DOHH2 (cell line): Measurements from ENCODE around the gene C6orf89.

Source experiments
- H3F3A ChIP-seq: fragments of 200-600 bp; sonication (generic), shearing (Covaris generic); 2 replicates; pipeline ENCODE4 v1.6.0; 2016; ENCODE audit warnings: antibody characterized with exemption, mild to moderate bottlenecking; ENCODE audit not compliant: control insufficient read depth, insufficient read depth
- H3K27ac ChIP-seq: fragments of 200-600 bp; sonication (generic); 2 replicates; pipeline ENCODE4 v1.5.1; 2014; ENCODE audit warnings: low read depth, mild to moderate bottlenecking, low read length, moderate library complexity
- H3K27me3 ChIP-seq: fragments of 200-600 bp; sonication (generic); 2 replicates; pipeline ENCODE4 v1.6.1; 2014; ENCODE audit warnings: mild to moderate bottlenecking, low read length, mixed read lengths; ENCODE audit not compliant: control insufficient read depth
- H3K36me3 ChIP-seq: fragments of 200-600 bp; sonication (generic); 2 replicates; pipeline ENCODE4 v1.6.1; 2014; ENCODE audit warnings: mild to moderate bottlenecking, low read length, moderate library complexity, mixed read lengths; ENCODE audit not compliant: control insufficient read depth
- H3K4me1 ChIP-seq: fragments of 200-600 bp; sonication (generic); 2 replicates; pipeline ENCODE4 v1.6.1; 2014; ENCODE audit warnings: mild to moderate bottlenecking, low read length, mixed read lengths; ENCODE audit not compliant: control insufficient read depth
- H3K4me2 ChIP-seq: fragments of 200-600 bp; sonication (generic); 2 replicates; pipeline ENCODE4 v1.6.0; 2014; ENCODE audit warnings: mild to moderate bottlenecking, low read length, moderate library complexity
- H3K4me3 ChIP-seq: fragments of 200-600 bp; sonication (generic); 2 replicates; pipeline ENCODE4 v1.5.1; 2014; ENCODE audit warnings: mild to moderate bottlenecking, low read length, mixed read lengths
- H3K79me2 ChIP-seq: fragments of 200-600 bp; sonication (generic); 2 replicates; pipeline ENCODE4 v1.6.1; 2014; ENCODE audit warnings: mild to moderate bottlenecking, low read length, mixed read lengths; ENCODE audit not compliant: control insufficient read depth
- H3K9me2 ChIP-seq: fragments of 200-600 bp; sonication (generic); replicated peaks from 2 replicates; pipeline ENCODE4 v1.6.1; 2014; ENCODE audit warnings: mild to moderate bottlenecking, low read length, mixed read lengths; ENCODE audit not compliant: control insufficient read depth
- H3K9me3 ChIP-seq: fragments of 200-600 bp; sonication (generic); 2 replicates; pipeline ENCODE4 v1.6.1; 2014; ENCODE audit warnings: antibody characterized with exemption, low read length, mixed read lengths; ENCODE audit not compliant: control insufficient read depth, insufficient read depth
- H4K20me1 ChIP-seq: fragments of 200-600 bp; sonication (generic); 2 replicates; pipeline ENCODE4 v1.6.0; 2014; ENCODE audit warnings: low read depth, mild to moderate bottlenecking, antibody characterized with exemption, low read length, moderate library complexity; ENCODE audit not compliant: control insufficient read depth, insufficient read depth
- CTCF ChIP-seq: fragments of 200-600 bp; sonication (generic); IDR thresholded peaks from one replicate; pipeline ENCODE4 v1.5.1; 2014; ENCODE audit warnings: antibody characterized with exemption, mild to moderate bottlenecking, low read depth, low read length; ENCODE audit not compliant: poor library complexity, severe bottlenecking
- EZH2phosphoT487 ChIP-seq: fragments of 200-600 bp; sonication (generic); IDR thresholded peaks from 2 replicates; pipeline ENCODE4 v1.6.1; 2017; ENCODE audit warnings: borderline replicate concordance, mild to moderate bottlenecking, antibody characterized with exemption, low read length, moderate library complexity, mixed read lengths

The C6orf89 gene

DNA sequence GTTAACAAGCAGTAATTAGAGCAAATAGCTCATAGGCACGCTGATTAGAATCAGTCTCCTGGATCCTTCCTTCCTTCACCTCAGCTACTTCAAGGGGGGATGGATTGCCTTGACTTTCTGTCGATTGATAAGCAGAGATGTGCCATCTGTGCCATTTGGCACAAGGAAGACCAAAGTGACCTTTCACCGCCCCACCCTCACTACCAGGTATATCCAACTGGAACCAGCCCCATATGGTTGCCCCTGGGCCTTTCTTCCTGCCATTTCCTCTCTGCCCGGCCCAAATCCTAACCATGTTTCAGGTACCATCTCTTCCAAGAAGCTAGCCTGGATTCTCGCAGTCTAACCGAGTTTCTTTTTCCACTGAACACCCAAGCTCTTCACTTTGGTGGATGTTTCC lies 37.8 kb upstream of the C6orf89 start:
- Histone ChIP-seq H3K79me2 (no peaks in the 10 kb centered on the region), H3K27me3 (no peaks in the 10 kb centered on the region), H3K27ac (no peak overlapping the region), H3K4me1 (no peaks in the 10 kb centered on the region), H3K4me2 (no peak overlapping the region), H4K20me1 (no peaks in the 10 kb centered on the region), H3K9me2 (no peaks in the 10 kb centered on the region), H3F3A (no peaks in the 10 kb centered on the region), H3K4me3 (no peak overlapping the region), H3K36me3 (peaks cover 20% of the 10 kb centered on the region), H3K9me3 (no peaks in the 10 kb centered on the region)
- TF ChIP-seq CTCF (no peak), EZH2phosphoT487 (no peak)

DNA sequence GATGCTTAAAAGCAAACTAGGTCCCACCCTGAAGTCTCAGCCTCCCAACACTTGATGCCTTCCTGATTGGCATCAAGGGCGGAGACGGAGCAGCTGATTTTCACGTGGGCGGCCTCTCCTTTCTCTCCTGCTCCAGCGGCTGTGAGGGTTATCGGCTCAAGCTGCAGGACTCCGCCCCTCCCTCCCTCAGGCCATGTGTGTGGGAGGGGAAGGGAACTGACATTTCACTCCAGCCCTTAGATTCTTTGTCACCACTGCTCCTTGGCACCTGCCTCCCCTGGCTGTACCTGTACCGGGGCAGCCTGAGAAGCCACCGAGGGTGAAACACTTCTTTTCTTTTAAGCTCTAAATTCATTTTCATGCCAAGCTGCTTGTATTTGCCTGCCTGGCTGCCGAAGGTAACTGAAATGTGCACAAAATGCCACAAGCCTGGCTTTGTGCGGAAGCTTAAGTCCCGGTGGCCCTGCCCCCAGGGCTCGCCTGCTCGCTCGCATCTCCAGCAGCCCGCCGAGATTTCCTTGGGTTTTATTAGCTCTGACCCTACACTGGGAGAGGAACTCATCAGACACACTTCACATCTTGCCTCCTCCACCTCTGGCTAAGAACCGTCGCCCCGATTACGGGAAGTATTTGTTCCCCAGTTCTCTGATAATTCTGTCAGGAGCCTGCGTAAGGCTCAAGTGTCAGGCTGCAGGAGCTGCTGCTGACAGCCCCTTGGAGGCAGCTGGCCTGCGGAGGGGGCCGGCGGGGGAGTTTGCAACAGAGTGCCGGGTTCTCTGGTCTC lies 36.9 kb upstream of the C6orf89 start:
- Histone ChIP-seq H3K4me3 (no peak overlapping the region), H3K79me2 (no peaks in the 10 kb centered on the region), H3K27ac (no peak overlapping the region), H3K4me2 (no peak overlapping the region), H3K9me3 (no peaks in the 10 kb centered on the region), H3K27me3 (no peaks in the 10 kb centered on the region), H3K4me1 (no peaks in the 10 kb centered on the region), H3K9me2 (no peaks in the 10 kb centered on the region), H3F3A (no peaks in the 10 kb centered on the region), H4K20me1 (no peaks in the 10 kb centered on the region), H3K36me3 (peaks cover 29% of the 10 kb centered on the region)
- no peak for TF ChIP-seq EZH2phosphoT487
- no peak for TF ChIP-seq CTCF

DNA sequence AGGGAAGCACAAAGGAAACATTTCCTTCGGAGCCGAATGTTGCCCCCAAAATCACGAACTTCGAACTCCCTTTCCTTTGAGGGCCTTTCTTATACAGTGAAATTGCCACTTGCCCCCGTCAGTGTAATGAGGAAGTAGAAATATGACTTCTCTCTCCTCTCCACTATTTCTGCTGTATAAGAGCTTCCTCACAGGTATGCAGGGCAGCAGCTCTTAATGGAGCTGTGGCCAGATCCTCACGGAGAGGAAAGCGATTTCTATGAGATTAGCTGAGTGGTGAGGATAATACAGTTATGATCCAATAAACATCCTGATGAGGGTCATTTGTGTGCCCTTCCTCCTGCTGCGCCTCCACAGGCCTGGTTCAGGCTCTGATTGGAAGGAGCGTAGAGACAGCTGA lies 35.7 kb upstream of the C6orf89 start:
- no peak overlapping the region for H3K4me2 ChIP-seq
- H3K9me3 ChIP-seq = no peaks in the 10 kb centered on the region
- H4K20me1 ChIP-seq = no peaks in the 10 kb centered on the region
- no peaks in the 10 kb centered on the region for H3K27me3 ChIP-seq
- no peaks in the 10 kb centered on the region for H3K79me2 ChIP-seq
- no peak overlapping the region for H3K4me3 ChIP-seq
- H3F3A ChIP-seq = no peaks in the 10 kb centered on the region
- TF ChIP-seq CTCF (no peak), EZH2phosphoT487 (no peak)
- peaks cover 40% of the 10 kb centered on the region for H3K36me3 ChIP-seq
- H3K4me1 ChIP-seq = no peaks in the 10 kb centered on the region
- no peaks in the 10 kb centered on the region for H3K9me2 ChIP-seq
- H3K27ac ChIP-seq = no peak overlapping the region
